GM21723 (cell line): ENCODE measurements around the gene MAPK6.

Experiments
- ATAC-seq: cut with Tn5 transposase; IDR thresholded peaks from one replicate; pipeline ENCODE4 v1.9.1; 2021; ENCODE audit warnings: mild to moderate bottlenecking, moderate library complexity; ENCODE audit not compliant: unreplicated experiment

Gene MAPK6

GRCh38 chr15:52010633-52011595 is 8.1 kb upstream of the MAPK6 start:
- no peak for ATAC-seq

- ATAC-seq = no peak
Observed at GRCh38 chr15:52011711-52012144, 7.3 kb upstream of the MAPK6 start.

GRCh38 chr15:52012210-52012609 is 6.8 kb upstream of the MAPK6 start:
- no peak for ATAC-seq

- ATAC-seq = no peak
Observed at GRCh38 chr15:52013151-52013791, 5.7 kb upstream of the MAPK6 start.

GRCh38 chr15:52014616-52015015 is 4.4 kb upstream of the MAPK6 start:
- no peak for ATAC-seq

GRCh38 chr15:52016316-52016715 is 2.7 kb upstream of the MAPK6 start:
- ATAC-seq = no peak

- ATAC-seq = no peak
Observed at GRCh38 chr15:52018244-52018643, 775 bp upstream of the MAPK6 start.

GRCh38 chr15:52019394-52020220 is 588 bp downstream of the MAPK6 start:
- ATAC-seq = peak; percentile 56

GRCh38 chr15:52020221-52021085 is 1.4 kb downstream of the MAPK6 start:
- no peak for ATAC-seq

GRCh38 chr15:52021128-52021671 is 2.2 kb downstream of the MAPK6 start:
- peak; percentile 25 for ATAC-seq

- no peak for ATAC-seq
Observed at GRCh38 chr15:52021892-52022540, 3.0 kb downstream of the MAPK6 start.

GRCh38 chr15:52023169-52023922 is 4.3 kb downstream of the MAPK6 start:
- ATAC-seq = no peak

GRCh38 chr15:52028431-52029093 is 9.5 kb downstream of the MAPK6 start:
- no peak for ATAC-seq

- ATAC-seq = no peak
Observed at GRCh38 chr15:52030010-52030409, 11.0 kb downstream of the MAPK6 start.

GRCh38 chr15:52031556-52031955 is 12.5 kb downstream of the MAPK6 start:
- ATAC-seq = no peak

- ATAC-seq = no peak
Observed at GRCh38 chr15:52037889-52038505, 19.0 kb downstream of the MAPK6 start.

- no peak for ATAC-seq
Observed at GRCh38 chr15:52039925-52040781, 21.1 kb downstream of the MAPK6 start.
